Measurements from ENCODE around the gene MCU. TPM values are rescaled to one million over a fixed set of nuclear protein-coding genes. Genes with fewer than 3 reads are reported as not detected.

MCU gene
- total and polyA plus RNA-seq, 2 of the 8 experiments (the other 6 are each of a cell fraction or from before 2014, with no cell fraction given), result 51.6 to 62.2 TPM

DNA sequence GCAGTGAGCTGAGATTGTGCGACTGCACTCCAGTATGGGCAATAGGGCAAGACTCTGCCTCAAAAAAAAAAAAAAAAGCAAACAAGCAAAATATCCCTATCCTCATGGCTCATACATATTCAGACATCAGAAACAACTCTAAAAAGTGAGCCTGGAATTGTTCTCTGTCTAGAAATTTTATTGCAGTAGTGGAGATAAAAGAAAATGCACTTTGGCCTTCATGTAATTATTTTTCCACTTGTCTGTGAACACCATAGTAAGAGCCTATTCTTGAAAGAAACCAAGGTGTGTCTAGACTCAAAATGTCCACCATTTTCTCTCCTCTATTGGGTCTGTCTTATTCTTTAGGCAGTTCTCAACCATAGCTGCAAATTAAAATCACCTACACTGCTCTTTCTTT, 30.5 kb upstream of the MCU start:
- H2BK15ac ChIP-seq (ENCODE audit: low read length), result no peak overlapping the region
- H2AK5ac ChIP-seq (ENCODE audit: low read depth, low read length), result no peak overlapping the region
- no peak overlapping the region for H2AFZ ChIP-seq (ENCODE audit: low read length)
- H2BK12ac ChIP-seq (ENCODE audit: low read depth, low read length), result no peak overlapping the region
- H3K9me3 ChIP-seq (ENCODE audit: insufficient read depth in 2 of 2, low read depth in 1 of 2, low read length in 1 of 2), result no peaks in the 10 kb centered on the region
- H3K4ac ChIP-seq (replicated peaks; ENCODE audit: insufficient read length, low read depth, low read length), result no peak overlapping the region
- H3K36me3 ChIP-seq (ENCODE audit: control insufficient read depth in 2 of 4, insufficient read depth in 4 of 4, low read length in 3 of 4), result no peaks in the 10 kb centered on the region
- no peak overlapping the region for H2BK20ac ChIP-seq (ENCODE audit: low read length)
- H3K14ac ChIP-seq (ENCODE audit: insufficient read length), result no peak overlapping the region
- ChIA-PET CTCF (ENCODE audit: partially characterized antibody) (no interaction called here), POLR2A (ENCODE audit: partially characterized antibody) (no interaction called here)
- no peak overlapping the region for H3K23ac ChIP-seq (ENCODE audit: insufficient read length)
- FAIRE-seq (no peak), DNase-seq (ENCODE audit: low read depth in 1 of 2, low spot score in 2 of 2) (no peak)
- no peaks in the 10 kb centered on the region for H4K20me1 ChIP-seq (replicated peaks in 1 of 2; ENCODE audit: control insufficient read depth in 1 of 2, insufficient read depth in 2 of 2, low read length in 2 of 2)
- no peak overlapping the region for H2BK5ac ChIP-seq (ENCODE audit: low read depth, low read length)
- no peak overlapping the region for H4K8ac ChIP-seq (ENCODE audit: extremely low read depth, insufficient read depth, low read length)
- no peak overlapping the region for H3K4me3 ChIP-seq (ENCODE audit: extremely low read depth in 1 of 4, insufficient read depth in 2 of 4, low read depth in 3 of 4, low read length in 4 of 4)
- no peak overlapping the region for H2BK120ac ChIP-seq (replicated peaks; ENCODE audit: low read depth, low read length)
- H3K27ac ChIP-seq (ENCODE audit: low read depth, low read length), result no peak overlapping the region
- H3K27me3 ChIP-seq (replicated peaks in 1 of 4; ENCODE audit: control insufficient read depth in 3 of 4, extremely low read depth in 1 of 4, insufficient read depth in 3 of 4, low read length in 3 of 4), result no peaks in the 10 kb centered on the region
- H3K23me2 ChIP-seq (ENCODE audit: low read depth, low read length), result no peaks in the 10 kb centered on the region
- WGBS, 2 experiments (ENCODE audit: extremely low coverage in 1 of 2, insufficient coverage in 1 of 2, insufficient read length in 1 of 2, insufficient replicate concordance in 2 of 2, low coverage in 1 of 2, low lambda C conversion rate in 2 of 2, missing lambda C conversion rate in 1 of 2), result 100% methylated on average over 1 of the region's 1 CpG; no CpG with 5 or more reads in 1 of the 2 experiments
- H3K9ac ChIP-seq (replicated peaks in 1 of 4; ENCODE audit: extremely low read depth in 1 of 4, low read depth in 3 of 4, low read length in 3 of 4), result no peak overlapping the region
- no peak overlapping the region for H3K18ac ChIP-seq (ENCODE audit: extremely low read depth, low read length)
- no peak overlapping the region for H4K5ac ChIP-seq (ENCODE audit: insufficient read length, low read depth, low read length)
- no peaks in the 10 kb centered on the region for H3K79me2 ChIP-seq (ENCODE audit: control insufficient read depth in 1 of 2, insufficient read depth in 2 of 2, low read length in 2 of 2)
- H3K56ac ChIP-seq (replicated peaks; ENCODE audit: insufficient read length, low read depth, low read length), result no peak overlapping the region
- H4K91ac ChIP-seq (replicated peaks; ENCODE audit: insufficient read length, low read length), result no peak overlapping the region
- no peaks in the 10 kb centered on the region for H3K79me1 ChIP-seq (ENCODE audit: low read depth, low read length)
- no peaks in the 10 kb centered on the region for H3K4me1 ChIP-seq (replicated peaks in 1 of 4; ENCODE audit: control insufficient read depth in 3 of 4, insufficient read depth in 4 of 4, low read length in 3 of 4)
- H3K4me2 ChIP-seq (ENCODE audit: insufficient read depth in 1 of 2, low read depth in 2 of 2, low read length in 2 of 2), result no peak overlapping the region
- TF ChIP-seq CHD2 (IDR thresholded peaks at IDR 0.05; ENCODE audit: low read length) (no peak), RXRA (IDR thresholded peaks at IDR 0.05; ENCODE audit: insufficient read depth, low read depth, low read length) (no peak), MAX (IDR thresholded peaks at IDR 0.05) (no peak), SAP30 (IDR thresholded peaks at IDR 0.05; ENCODE audit: insufficient read depth, insufficient replicate concordance, low read length) (no peak), SP2 (IDR thresholded peaks at IDR 0.05; ENCODE audit: low read length) (no peak), SIN3A (conservative IDR thresholded peaks at IDR 0.05 in 1 of 2, IDR thresholded peaks at IDR 0.05 in 1 of 2; ENCODE audit: low read depth in 1 of 2, low read length in 2 of 2) (no peak), RBBP5 (IDR thresholded peaks at IDR 0.05; ENCODE audit: borderline replicate concordance, low read depth, low read length) (no peak), CTCF (IDR thresholded peaks at IDR 0.05; ENCODE audit: control extremely low read depth in 1 of 3, insufficient read depth in 1 of 3, low read depth in 1 of 3, low read length in 3 of 3) (no peak), JUND (IDR thresholded peaks at IDR 0.05; ENCODE audit: low read length) (no peak), SRF (IDR thresholded peaks at IDR 0.05; ENCODE audit: low read depth, low read length) (no peak), FOSL1 (IDR thresholded peaks at IDR 0.05; ENCODE audit: insufficient read depth, low read depth, low read length) (no peak), CREB1 (IDR thresholded peaks at IDR 0.05) (no peak), TEAD4 (IDR thresholded peaks at IDR 0.05; ENCODE audit: low read depth, low read length) (no peak)
